IPS DF 4.7 (cell line): ENCODE measurements around the gene MYH7B.

Source experiments
- DNase-seq: peaks from one replicate; pipeline ENCODE4 v3.0.0-alpha.2; 2013; ENCODE audit warnings: low spot score; ENCODE audit errors: extremely low read depth

MYH7B gene

GRCh38 chr20:35004051-35004725, 48.5 kb downstream of the MYH7B start:
- DNase-seq, result no peak

GRCh38 chr20:35004749-35005462, 49.2 kb downstream of the MYH7B start:
- DNase-seq, result no peak
